HCT116 (cell line): ENCODE measurements around the gene TUBB4A.

Experiments used
- CTCF ChIP-seq, 3 experiments: fragments of 200-600 bp in 1 of 3; sonication (generic) in 1 of 3; IDR thresholded peaks in 2 of 3; conservative IDR thresholded peaks in 1 of 3; 2 replicates each; pipeline ENCODE4 v1.5.1; 2012 to 2017; ENCODE audit warnings: low read depth in 2 of 3, low read length in 2 of 3, antibody characterized with exemption in 1 of 3, borderline replicate concordance in 1 of 3, control low read depth in 1 of 3, mild to moderate bottlenecking in 1 of 3, mixed read lengths in 1 of 3, mixed run types in 1 of 3, moderate library complexity in 1 of 3; ENCODE audit not compliant: insufficient read depth in 1 of 3
- POLR2A ChIP-seq: IDR thresholded peaks from 2 replicates; pipeline ENCODE4 v1.7.0; 2011; ENCODE audit warnings: borderline replicate concordance; ENCODE audit not compliant: insufficient read depth, insufficient read length; ENCODE audit errors: extremely low read depth

GRCh38 chr19:6470173-6470572 lies 31.9 kb downstream of the TUBB4A start:
- no peak for TF ChIP-seq CTCF (IDR thresholded peaks at IDR 0.05 in 2 of 3, conservative IDR thresholded peaks at IDR 0.05 in 1 of 3; ENCODE audit: borderline replicate concordance in 1 of 3, insufficient read depth in 1 of 3, low read depth in 2 of 3, low read length in 2 of 3)
- no peak for TF ChIP-seq POLR2A
